Keratinocyte (primary cell): Measurements from ENCODE around the gene PPL.

Experiments
- EZH2 ChIP-seq: IDR thresholded peaks from one replicate; pipeline ENCODE4 v1.6.1; 2012; ENCODE audit warnings: inconsistent platforms, mild to moderate bottlenecking, low read length, moderate library complexity
- TF ChIP-seq, protein P1 (sequence below), 3 experiments: IDR thresholded peaks in 1 of 3; conservative IDR thresholded peaks in 1 of 3; optimal IDR thresholded peaks in 1 of 3; 2 replicates in 2 of 3; 3 replicates in 1 of 3; pipeline versions ENCODE3 to v1.5.1; 2011; ENCODE audit warnings: low read length in 3 of 3, mild to moderate bottlenecking in 3 of 3, moderate library complexity in 2 of 3, control low read depth in 1 of 3, inconsistent platforms in 1 of 3; ENCODE audit not compliant: insufficient read depth in 2 of 3; ENCODE audit errors: extremely low read depth in 1 of 3

DNA sequence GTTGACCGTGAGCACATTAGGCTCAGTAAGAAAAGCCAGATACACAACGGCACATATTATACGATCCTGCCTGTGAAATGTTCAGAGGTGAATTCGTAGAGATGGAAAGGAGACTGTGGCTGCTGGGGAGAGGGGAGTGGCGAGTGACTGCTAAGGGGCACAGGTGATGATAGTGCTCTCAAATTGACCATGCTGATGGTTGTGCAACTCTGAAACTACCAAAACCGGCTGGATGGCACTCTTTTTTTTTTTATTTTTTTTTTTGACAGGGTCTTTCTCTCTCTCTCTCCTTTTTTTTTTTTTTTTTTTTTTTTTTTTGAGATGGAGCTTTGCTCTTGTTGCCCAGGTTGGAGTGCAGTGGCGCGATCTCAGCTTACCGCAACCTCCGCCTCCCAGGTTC, 13.0 kb upstream of the PPL start:
- TF ChIP-seq, protein P1, sequence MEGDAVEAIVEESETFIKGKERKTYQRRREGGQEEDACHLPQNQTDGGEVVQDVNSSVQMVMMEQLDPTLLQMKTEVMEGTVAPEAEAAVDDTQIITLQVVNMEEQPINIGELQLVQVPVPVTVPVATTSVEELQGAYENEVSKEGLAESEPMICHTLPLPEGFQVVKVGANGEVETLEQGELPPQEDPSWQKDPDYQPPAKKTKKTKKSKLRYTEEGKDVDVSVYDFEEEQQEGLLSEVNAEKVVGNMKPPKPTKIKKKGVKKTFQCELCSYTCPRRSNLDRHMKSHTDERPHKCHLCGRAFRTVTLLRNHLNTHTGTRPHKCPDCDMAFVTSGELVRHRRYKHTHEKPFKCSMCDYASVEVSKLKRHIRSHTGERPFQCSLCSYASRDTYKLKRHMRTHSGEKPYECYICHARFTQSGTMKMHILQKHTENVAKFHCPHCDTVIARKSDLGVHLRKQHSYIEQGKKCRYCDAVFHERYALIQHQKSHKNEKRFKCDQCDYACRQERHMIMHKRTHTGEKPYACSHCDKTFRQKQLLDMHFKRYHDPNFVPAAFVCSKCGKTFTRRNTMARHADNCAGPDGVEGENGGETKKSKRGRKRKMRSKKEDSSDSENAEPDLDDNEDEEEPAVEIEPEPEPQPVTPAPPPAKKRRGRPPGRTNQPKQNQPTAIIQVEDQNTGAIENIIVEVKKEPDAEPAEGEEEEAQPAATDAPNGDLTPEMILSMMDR (optimal IDR thresholded peaks at IDR 0.05 in 1 of 3, IDR thresholded peaks at IDR 0.05 in 1 of 3, conservative IDR thresholded peaks at IDR 0.05 in 1 of 3; ENCODE audit: extremely low read depth in 1 of 3, insufficient read depth in 2 of 3, low read length in 3 of 3): no peak
- TF ChIP-seq EZH2: no peak
